ENCODE data around the gene CCDC3.

CCDC3 gene

DNA sequence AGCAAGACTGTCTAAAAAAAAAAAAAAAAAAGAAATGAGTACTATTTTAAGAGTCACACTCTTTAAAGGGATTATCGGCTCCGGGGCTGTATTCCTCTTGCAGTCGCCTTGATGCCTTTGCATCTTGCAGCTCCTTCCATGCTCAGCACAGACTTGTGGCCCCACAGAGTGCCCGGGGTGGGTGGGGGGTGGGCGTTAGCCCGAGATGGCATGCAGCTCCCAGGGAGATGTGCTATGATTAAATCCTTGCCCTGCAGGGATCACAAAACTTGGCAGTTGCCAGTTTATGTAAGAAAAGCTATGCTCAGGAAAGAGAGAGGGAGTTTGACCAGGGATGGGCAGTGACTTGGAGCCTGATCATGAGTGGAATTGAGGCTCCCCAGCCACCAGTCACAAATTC, 81.9 kb downstream of the CCDC3 start:
- no peak for DNase-seq

GRCh38 chr10:12916587-12916986, 84.9 kb downstream of the CCDC3 start:
- DNase-seq, result no peak

- DNase-seq, result no peak
Measured at GRCh38 chr10:12915637-12916168, 85.8 kb downstream of the CCDC3 start.

DNA sequence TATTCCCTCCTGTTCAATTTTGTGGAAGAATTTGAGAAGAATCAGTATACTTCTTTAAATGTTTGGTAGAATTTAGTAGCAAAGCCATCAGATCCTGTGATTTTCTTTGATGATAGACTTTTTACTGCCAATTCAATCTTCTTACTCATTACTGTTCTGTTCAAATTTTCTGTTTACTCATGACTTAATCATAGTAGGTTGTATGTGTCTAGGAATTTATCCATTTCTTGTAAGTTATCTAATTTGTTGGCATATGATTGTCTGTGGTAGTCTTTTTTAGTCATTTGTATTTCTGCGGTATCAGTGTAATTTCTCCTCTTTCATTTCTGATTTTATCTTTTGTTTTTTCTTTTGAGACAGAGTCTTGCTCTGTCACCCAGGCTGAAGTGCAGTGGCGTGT, 87.4 kb downstream of the CCDC3 start:
- DNase-seq, result no peak

GRCh38 chr10:12911795-12912194, 89.7 kb downstream of the CCDC3 start:
- no peak for DNase-seq

DNA sequence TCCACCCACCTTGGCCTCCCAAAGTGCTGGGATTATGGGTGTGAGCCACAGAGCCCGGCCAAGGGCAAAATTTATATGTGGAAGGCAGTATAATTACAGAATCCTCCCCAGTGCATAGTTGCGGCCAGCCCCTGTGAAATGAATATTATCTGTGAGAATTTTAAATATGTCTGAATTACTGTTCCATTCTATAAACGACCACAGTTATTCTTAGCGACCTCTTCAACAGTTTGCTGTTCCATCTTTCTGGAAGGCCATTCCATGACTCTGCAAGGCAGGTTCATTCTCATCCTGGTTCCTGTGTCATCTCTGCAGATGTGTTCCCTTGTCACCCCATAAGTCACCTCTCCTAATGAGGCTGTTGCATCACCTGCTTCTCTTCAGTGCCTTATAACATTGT, 90.7 kb downstream of the CCDC3 start:
- no peak for DNase-seq

DNA sequence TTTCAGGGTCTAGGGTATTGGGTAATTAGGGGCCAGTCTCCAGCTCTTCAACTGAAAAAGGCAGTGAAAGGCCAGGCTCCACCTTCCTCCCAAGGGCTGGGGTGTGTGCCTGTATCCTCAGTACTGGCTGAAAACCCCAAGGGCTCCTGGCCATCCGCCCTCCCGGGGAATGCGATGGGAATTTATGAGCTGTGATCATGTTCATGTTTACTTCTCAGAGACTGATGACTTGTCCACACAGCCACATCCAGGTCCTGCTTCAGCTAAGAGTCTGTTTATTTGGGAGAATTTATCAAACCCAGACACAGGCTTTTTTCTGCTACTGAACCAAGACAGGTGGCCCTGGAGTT, 91.7 kb downstream of the CCDC3 start:
- DNase-seq, result no peak

DNA sequence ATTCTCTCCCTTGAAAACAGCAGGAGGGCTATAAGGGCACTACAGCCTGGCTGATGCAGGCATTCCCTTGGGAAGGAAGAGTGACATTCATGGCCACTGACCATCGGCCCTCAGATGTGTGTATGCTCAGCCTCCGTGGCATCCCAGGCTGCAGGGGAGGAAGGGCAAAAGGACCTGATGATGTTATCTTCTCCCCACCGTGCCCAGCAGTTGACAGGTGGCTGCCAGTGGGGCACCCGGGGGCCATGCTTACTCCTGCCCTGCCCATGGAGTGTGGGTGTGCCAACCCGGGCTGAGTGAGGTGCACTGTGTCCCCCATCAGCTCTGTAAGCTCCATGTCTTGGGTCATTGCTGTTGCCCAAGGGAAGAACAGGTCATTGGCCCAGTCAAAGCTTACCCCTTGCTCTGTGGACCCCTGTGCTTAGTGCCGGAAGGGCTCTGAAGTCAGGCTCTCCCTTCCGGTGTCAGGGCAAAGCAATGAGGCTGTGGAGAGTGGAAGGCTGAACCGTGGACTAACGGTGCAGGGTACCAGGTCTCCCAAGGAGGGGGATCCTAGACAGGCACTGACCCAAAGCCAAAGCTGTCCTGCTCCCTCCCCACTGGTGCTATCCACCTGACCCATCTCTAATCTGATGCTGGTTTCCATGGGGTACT, 92.2 kb downstream of the CCDC3 start:
- DNase-seq, result no peak

GRCh38 chr10:12908773-12909172, 92.7 kb downstream of the CCDC3 start:
- no peak for DNase-seq

DNA sequence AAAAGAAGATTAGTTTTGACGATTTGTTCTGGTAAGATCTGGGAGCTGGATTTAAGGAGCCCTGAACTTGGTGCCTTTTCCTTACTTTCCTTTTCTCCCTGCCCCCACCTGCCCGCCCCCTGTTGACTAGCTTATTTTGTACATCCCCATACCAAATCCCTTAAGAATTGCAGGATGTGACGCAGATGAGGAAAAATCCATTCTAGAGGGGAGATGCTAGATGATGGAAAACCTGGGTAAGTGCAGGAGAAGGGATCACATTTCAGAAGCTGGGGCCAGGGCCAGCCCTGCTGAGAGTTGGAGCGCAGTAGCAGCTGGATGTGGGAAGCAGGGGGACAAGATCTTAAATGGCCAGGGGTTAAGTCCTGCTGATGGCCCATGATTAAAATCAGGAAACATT, 93.9 kb downstream of the CCDC3 start:
- DNase-seq, result no peak

DNA sequence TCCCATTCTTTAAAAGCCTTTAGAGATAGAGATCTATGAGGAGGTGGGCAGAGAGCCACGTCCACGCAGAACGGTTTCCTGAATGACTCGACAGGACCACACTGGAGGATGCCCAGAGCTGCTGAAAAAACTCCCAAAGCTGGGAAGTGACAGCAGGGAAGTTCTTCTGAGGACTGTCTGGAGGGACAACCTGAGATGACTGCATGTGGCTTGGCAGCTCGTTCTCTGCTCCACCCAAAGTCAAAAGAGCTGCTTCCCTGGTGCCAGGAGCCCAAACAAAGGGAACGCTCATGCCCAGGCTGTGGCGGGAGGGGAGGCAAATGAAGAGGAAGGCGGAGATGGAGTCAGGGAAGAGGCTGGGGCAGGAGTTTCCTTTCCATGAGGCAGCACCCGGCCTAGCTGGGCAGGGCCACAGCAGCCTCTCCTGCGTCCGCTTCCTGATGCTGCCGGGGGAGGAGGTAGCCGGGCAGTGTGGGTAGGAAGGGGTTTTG, 95.4 kb downstream of the CCDC3 start:
- no peak for DNase-seq

DNA sequence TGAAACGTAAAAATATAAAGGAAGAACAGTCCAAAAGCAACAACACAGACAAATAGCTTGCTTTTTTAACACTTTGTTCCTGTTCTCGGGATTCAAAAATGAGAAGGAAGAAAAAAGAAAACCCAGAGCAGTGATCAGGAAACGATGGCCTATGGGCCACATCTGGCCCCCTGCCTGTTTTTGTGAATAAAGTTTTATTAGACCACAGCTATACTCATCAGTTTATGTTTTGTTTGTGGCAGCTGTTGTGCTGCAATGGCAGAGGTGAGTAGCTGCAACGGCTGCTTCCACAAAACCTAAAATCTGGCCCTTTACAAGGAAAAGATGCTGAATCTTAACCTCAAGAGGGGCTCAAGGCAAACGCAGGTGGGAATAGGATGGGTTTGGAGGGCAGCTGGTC, 96.4 kb downstream of the CCDC3 start:
- no peak for DNase-seq

DNA sequence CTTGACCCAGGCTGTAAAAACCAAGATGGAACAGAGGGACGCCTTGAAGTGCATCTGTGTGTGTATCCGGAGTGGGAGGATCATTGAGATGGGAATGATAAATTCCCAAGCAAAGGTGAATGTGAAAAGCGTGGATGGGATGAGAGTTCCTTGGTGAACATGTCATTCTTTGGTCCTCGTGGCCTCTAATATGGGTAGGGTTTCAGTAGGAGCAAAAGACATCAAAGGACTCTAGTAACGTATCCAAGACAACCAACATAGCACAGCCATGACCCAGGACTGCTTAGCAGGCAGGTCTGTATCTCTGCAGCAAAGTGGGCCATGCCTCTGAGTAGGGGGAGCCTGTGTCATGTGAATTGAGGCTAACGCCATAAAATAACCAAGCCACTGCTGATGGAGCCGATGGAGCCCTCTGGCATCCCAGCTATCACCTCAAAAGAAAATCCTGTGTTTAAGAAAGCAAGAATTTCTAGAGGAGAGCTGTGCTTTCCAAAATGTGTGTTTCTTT, 98.6 kb downstream of the CCDC3 start:
- DNase-seq, result no peak

- peak; percentile 66 for DNase-seq
Measured at GRCh38 chr10:12902135-12902572, 99.4 kb downstream of the CCDC3 start.

- no peak for DNase-seq
Measured at GRCh38 chr10:12899546-12899945, 102.0 kb downstream of the CCDC3 start.

DNA sequence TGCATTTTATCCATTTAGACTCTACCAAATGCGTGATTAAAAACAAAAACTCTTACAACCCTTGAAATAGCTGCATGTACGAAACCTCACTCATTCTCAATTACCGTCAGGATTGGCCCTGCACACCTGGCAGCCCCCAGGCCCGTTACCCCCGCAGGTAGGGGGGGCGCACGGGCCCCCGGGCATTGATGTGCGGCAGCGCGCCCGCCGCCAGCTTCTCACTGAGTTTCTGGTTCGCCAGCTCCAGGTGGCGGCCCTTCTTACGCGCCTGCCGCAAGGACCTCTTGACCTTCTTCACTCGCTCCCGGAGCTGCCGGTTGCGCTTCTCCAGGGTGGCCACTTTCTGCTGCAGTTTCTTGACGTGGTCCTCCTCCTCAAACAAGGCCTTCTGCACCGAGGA, 103.2 kb downstream of the CCDC3 start:
- no peak for DNase-seq

GRCh38 chr10:12897278-12897677, 104.2 kb downstream of the CCDC3 start:
- DNase-seq, result no peak

DNA sequence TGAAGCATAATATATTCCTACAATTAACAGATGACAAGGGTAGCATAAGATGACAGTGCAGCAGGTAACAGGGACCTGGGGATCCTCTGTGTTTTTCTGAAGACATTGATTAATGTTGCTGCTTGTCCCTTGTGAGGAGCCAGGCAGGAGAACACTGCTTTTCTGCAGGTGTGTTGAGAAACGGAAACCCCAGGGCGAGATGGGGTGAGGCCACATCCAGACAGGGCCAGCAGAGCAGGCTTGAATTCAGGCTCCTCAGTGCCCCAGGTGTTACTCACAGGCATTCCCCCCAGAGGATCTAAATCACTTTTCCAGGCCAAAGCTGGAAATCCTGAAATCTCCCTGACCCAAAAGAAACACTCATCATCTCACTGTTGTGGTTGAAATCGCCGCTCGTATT, 105.3 kb downstream of the CCDC3 start:
- no peak for DNase-seq

DNA sequence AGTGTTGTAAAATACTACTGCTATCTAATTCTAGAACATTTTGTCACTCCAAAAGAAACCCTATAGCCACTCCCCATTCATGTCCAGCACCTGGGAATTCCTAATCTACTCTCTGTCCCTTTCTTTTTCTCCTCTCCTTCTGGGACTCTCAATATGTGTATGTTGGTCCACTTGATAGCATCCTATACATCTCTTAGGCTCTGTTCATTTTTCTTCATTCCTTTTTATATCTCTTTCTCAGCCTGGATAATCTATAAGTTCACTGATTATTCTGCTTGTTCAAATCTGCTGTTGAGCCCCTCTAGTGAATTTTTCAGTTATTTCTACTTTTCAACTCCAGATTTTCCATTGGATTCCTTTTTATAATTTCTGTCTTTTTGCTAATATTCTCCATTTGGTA, 108.6 kb downstream of the CCDC3 start:
- no peak for DNase-seq

DNA sequence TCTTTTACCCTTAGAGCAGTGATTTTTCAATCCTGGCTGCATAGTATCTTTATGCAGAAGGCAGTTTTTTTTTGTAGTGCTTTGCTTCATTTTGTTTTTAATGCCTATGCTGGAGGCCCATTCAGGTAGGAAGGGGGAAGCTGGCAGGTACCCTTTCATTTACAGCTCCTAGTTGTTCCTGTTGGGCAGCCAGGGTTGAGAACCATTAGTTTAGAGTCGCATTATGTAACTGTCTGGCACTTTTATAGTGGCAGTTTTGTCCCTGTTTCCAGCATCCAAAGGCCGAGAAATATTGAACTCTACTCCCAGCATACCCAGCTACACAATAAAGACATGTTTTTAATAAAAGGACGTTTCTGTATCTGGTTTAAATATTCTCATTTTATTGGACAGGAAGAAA, 110.6 kb downstream of the CCDC3 start:
- DNase-seq, result no peak

GRCh38 chr10:12888470-12888869, 113.0 kb downstream of the CCDC3 start:
- DNase-seq, result no peak

- DNase-seq, result no peak
Measured at GRCh38 chr10:12887780-12888179, 113.7 kb downstream of the CCDC3 start.

DNA sequence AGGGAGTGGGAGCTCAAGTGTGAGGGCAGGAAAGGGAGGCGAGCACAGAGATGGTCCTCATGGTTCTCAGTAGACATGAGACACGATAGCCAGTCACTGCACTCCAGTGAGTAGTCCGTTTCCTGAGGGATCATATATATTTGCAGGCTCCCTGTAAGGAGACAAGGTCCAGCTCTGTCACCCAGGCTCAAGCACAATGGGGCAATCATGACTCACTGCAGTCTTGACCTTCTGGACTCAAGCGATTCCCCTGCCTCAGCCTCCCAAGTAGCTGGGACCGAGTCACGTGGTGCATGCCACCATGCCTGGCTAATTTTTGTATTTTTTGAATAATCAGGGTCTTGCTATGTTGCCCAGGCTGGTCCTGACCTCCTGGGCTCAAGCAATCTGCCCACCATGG, 116.7 kb downstream of the CCDC3 start:
- DNase-seq, result no peak

GRCh38 chr10:12880423-12880822, 121.1 kb downstream of the CCDC3 start:
- DNase-seq, result no peak

GRCh38 chr10:12877150-12877549, 124.4 kb downstream of the CCDC3 start:
- DNase-seq, result no peak

Measured in activated effector memory CD4-positive, alpha-beta T cell treated with anti-CD3 and anti-CD28 coated beads, Interleukin-2, amount 50 U/mL, for 16 hours (primary cell).